Fibroblast of the aortic adventitia (primary cell): ENCODE results near the gene CDK17. TPM values are rescaled to one million over a fixed set of nuclear protein-coding genes. Genes with fewer than 3 reads are reported as not detected.
"Not testable (repeated sequence)": the region's sequence is repeated elsewhere in the genome, so short reads cannot be mapped to it uniquely, and the experiment has no call there.

ENCODE experiments used
- DNase-seq: peaks from one replicate; pipeline ENCODE4 v3.0.0-alpha.2; 2010; ENCODE audit warnings: low read depth
- H3K4me3 ChIP-seq: 2 replicates; pipeline ENCODE4 v1.5.1; 2011; ENCODE audit warnings: low read depth, mild to moderate bottlenecking, control low read depth, low read length, moderate library complexity
- CTCF ChIP-seq: IDR thresholded peaks from 2 replicates; pipeline ENCODE4 v1.5.1; 2011; ENCODE audit warnings: mild to moderate bottlenecking, low read length, control low read depth, inconsistent platforms; ENCODE audit not compliant: insufficient read depth
- total RNA-seq: library from RNA; depleted of rRNA; stranded (reverse); fragments of >200 nt; gene quantifications from 2 replicates; pipeline ENCODE4 v1.2.3, GENCODE V29; 2012; ENCODE audit warnings: low replicate concordance

CDK17 gene
- total RNA-seq, 1 donor, result 49.1 TPM

DNA sequence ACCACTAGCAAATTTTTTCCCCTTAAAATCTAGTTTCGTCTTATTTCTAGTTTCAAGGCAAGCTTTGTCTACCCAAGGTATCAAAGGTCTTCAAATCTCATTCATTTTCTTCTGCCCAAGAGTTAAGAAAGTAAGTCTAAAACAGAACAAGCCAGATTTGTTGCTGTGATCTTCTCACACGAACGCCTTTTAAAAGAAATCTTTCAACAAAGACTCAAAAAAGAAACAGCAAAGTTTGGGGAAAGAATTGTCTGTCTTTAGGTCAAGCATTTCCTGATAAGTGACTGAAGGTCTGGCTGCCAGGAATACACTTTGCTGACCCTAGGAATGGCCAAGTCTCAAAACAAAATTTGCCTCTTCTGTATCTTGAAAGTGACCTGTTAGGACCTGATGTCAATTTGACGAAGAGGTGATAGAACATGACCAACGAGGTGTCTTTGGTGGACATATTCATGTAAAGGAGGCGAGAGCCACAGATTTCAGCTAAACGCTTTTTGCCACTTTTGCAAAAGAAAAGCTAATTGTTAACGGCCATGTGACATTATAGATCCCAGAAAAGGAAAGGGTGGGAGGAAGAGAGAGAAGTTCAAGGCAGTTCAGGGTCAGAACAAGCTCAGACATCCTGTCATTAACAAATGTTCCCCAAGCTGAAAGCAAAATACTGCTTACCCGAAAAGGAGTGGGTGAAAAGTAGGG, 1.7 kb downstream of the CDK17 start:
- H3K4me3 ChIP-seq, result peak overlapping the region; percentile 91
- DNase-seq, result no peak
- no peak for TF ChIP-seq CTCF

- H3K4me3 ChIP-seq, result peak overlapping the region; percentile 91
- peak; percentile 61 for DNase-seq
- TF ChIP-seq CTCF, result no peak
Observed at GRCh38 chr12:96397756-96398423, 2.3 kb downstream of the CDK17 start.

DNA sequence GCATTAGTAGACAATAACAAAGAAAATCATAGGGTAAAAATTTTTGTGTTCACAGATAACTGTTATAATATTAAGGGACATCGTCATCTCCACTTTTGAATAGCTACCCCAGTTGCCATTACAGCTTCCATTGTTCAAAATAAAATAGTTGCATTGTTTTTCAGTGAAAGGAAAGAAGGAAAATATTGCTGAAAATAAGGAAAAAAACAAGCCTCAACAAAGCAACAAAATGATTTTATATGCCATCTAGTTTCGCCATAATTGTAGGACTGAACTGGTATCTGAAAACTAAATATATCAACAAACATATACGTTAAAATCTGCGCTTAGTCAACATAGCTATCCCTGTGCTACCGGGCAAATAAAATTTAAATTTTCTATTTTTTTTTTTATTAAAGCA, 3.3 kb downstream of the CDK17 start:
- no peak overlapping the region for H3K4me3 ChIP-seq
- TF ChIP-seq CTCF, result no peak
- no peak for DNase-seq

DNA sequence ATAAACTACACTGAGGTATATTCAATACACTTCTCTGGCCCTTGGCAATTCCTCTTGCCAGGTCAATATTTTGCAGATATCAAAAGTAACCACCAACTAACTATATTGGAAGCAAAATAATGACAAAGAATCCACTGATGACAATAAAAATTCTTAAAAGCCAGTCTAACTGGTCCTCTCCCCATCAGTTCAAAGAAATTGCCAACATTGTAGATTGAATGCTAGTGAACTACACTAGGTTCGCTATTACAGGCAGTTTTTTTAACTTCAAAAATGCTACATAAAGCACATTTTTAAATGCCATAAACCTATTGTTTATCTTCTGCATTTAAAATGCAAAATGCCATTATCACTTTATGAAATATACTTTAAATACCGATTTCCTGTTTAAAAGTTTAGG, 4.0 kb downstream of the CDK17 start:
- no peak overlapping the region for H3K4me3 ChIP-seq
- no peak for DNase-seq
- TF ChIP-seq CTCF, result no peak

GRCh38 chr12:96395236-96395635, 5.0 kb downstream of the CDK17 start:
- no peak overlapping the region for H3K4me3 ChIP-seq
- DNase-seq, result no peak
- no peak for TF ChIP-seq CTCF

- not testable (repeated sequence) for H3K4me3 ChIP-seq, DNase-seq
Observed at GRCh38 chr12:96393229-96393628, 7.0 kb downstream of the CDK17 start.

DNA sequence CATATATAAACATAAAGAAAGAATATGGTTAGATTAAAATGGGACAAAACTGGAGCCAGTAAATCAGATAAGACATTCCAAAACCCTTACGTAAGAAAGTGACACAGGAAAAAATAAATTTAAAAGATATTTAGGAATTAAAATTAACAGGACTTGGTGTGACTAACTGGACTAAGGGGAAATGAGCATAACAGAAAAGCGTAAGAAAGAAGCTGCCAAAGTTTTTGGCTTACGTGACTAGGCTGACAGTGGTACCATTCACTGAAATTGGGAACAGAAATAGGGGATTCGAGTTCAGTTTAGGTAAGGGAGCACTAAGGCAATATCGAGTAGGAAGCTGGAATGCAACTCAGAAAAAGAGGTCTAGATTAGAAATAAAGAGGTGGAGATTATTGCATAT, 7.8 kb downstream of the CDK17 start:
- TF ChIP-seq CTCF, result no peak
- H3K4me3 ChIP-seq, result no peak overlapping the region
- peak; percentile 43 for DNase-seq
